Measurements from ENCODE around the gene CARNS1.

- TF ChIP-seq ELF4 (IDR thresholded peaks at IDR 0.05): no peak
- no peak for TF ChIP-seq L3MBTL2 (conservative IDR thresholded peaks at IDR 0.05)
- no peak for TF ChIP-seq SUZ12 (IDR thresholded peaks at IDR 0.05)
- no peak for TF ChIP-seq TARDBP (IDR thresholded peaks at IDR 0.05)
- TF ChIP-seq FOXM1 (IDR thresholded peaks at IDR 0.05; ENCODE audit: borderline replicate concordance): no peak
- TF ChIP-seq BHLHE40 (IDR thresholded peaks at IDR 0.05; ENCODE audit: borderline replicate concordance): no peak
Observed at GRCh38 chr11:67468056-67468455, 52.6 kb downstream of the CARNS1 start.
